Subcutaneous abdominal adipose tissue (tissue), 5 donors: ENCODE results near the gene CELSR1.

Experiments used
- H3K27ac ChIP-seq: one replicate; pipeline ENCODE4 v1.7.0; 2013; ENCODE audit warnings: low read depth, mild to moderate bottlenecking, inconsistent platforms, low read length, moderate library complexity
- H3K27me3 ChIP-seq, 5 donors: one replicate each; pipeline ENCODE4 v1.7.0; 2013; ENCODE audit warnings: low read length in 5 of 5, inconsistent platforms in 1 of 5; ENCODE audit not compliant: control insufficient read depth in 5 of 5, insufficient read depth in 4 of 5
- H3K36me3 ChIP-seq, 5 donors: one replicate each; pipeline ENCODE4 v1.7.0; 2013; ENCODE audit warnings: low read length in 5 of 5; ENCODE audit not compliant: control insufficient read depth in 5 of 5, insufficient read depth in 5 of 5
- H3K4me1 ChIP-seq, 5 donors: one replicate each; pipeline ENCODE4 v1.7.0; 2013; ENCODE audit warnings: low read length in 5 of 5, mild to moderate bottlenecking in 3 of 5, moderate library complexity in 1 of 5; ENCODE audit not compliant: control insufficient read depth in 5 of 5, insufficient read depth in 5 of 5
- H3K4me3 ChIP-seq, 5 donors: one replicate each; pipeline ENCODE4 v1.7.0; 2013; ENCODE audit warnings: low read length in 5 of 5, low read depth in 1 of 5
- H3K9ac ChIP-seq, 5 donors: one replicate each; pipeline ENCODE4 v1.7.0; 2013; ENCODE audit warnings: low read length in 5 of 5, mild to moderate bottlenecking in 4 of 5, moderate library complexity in 3 of 5
- H3K9me3 ChIP-seq, 5 donors: one replicate each; pipeline ENCODE4 v1.7.0; 2013; ENCODE audit warnings: low read length in 5 of 5; ENCODE audit not compliant: control insufficient read depth in 5 of 5
- donor health status: healthy.
- donor health status: healthy.
- donor health status: healthy.
- donor health status: healthy.
- donor health status: healthy.

CELSR1 gene

DNA sequence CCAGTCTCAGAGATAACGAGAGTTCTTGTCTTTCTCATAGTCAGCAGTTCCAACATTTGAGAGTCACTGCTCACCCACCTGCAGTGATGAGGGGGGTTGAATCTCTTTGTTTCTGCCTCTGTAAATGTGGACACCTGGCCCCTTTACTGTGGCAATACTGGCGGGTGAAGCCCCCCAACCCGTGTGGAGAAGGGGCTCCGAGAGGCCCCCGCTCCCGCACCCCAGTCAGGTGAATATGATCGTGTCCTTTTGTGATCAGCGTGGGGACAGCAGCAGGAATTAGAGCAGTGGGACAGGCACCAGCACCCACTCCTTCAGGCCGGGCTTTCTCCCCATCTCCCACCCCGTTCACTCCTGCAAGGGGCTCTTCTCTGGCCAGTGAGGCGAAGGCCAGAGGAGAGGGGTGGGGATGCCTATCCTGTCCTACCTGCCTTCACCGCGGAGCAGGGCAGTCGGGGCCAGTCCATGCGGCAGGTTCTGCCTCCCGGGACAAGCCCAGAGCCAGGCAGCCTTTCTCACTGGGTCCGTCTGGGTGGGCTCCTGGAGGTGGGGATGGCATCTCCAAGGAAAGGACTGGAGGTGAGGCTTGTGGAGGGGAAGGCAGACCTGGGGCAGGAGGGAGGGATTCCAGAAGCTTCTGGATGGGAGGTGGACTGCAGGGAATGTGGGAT, 12.7 kb upstream of the CELSR1 start:
- Histone ChIP-seq H3K9me3 (peaks cover 2 to 13% (median 11%) of the 10 kb centered on the region in 5 donors), H3K27ac (no peak overlapping the region), H3K9ac (no peak overlapping the region), H3K36me3 (no peaks in the 10 kb centered on the region), H3K27me3 (no peaks in the 10 kb centered on the region), H3K4me3 (no peak overlapping the region), H3K4me1 (peaks cover 12 to 45% (median 32%) of the 10 kb centered on the region in 5 donors)

DNA sequence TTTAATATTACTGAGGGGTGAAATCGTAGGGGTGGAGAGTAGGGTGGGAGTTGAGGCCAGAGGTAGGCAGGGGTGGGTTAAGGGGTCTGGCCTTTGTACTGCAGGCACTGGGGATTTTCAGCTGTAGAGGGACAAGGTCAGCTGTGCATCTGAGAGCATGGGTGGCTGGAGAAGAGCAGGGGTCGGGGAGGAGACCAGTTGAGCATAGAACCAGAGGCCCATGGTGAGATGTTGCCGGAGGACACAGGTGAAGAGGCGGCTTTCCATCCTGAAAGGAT, 12.1 kb upstream of the CELSR1 start:
- Histone ChIP-seq H3K9ac (no peak overlapping the region), H3K27ac (no peak overlapping the region), H3K36me3 (no peaks in the 10 kb centered on the region), H3K9me3 (peaks cover 2 to 13% (median 11%) of the 10 kb centered on the region in 5 donors), H3K27me3 (no peaks in the 10 kb centered on the region), H3K4me3 (no peak overlapping the region), H3K4me1 (peaks cover 12 to 49% (median 35%) of the 10 kb centered on the region in 5 donors)

DNA sequence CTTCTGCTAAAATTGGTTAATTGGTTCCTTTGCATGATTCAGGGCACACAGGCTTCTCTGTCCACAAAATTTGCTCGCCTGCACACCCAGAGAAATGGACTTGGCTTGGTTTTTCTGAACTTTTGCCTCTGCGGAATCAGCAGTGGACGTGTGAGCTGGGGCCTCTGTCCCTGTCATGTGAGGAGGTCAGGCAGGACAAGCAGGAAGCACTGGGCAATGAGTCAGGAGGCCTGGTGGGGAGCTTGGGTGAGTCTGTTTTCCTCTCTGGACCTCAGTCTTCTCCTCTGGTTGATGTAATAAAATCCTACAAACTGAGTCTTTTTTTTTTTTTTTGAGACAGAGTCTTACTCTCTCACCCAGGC, 10.4 kb upstream of the CELSR1 start:
- peak overlapping the region in 1 of 5 donors; percentile 4 for H3K9ac ChIP-seq
- peaks cover 12 to 49% (median 35%) of the 10 kb centered on the region in 5 donors for H3K4me1 ChIP-seq

DNA sequence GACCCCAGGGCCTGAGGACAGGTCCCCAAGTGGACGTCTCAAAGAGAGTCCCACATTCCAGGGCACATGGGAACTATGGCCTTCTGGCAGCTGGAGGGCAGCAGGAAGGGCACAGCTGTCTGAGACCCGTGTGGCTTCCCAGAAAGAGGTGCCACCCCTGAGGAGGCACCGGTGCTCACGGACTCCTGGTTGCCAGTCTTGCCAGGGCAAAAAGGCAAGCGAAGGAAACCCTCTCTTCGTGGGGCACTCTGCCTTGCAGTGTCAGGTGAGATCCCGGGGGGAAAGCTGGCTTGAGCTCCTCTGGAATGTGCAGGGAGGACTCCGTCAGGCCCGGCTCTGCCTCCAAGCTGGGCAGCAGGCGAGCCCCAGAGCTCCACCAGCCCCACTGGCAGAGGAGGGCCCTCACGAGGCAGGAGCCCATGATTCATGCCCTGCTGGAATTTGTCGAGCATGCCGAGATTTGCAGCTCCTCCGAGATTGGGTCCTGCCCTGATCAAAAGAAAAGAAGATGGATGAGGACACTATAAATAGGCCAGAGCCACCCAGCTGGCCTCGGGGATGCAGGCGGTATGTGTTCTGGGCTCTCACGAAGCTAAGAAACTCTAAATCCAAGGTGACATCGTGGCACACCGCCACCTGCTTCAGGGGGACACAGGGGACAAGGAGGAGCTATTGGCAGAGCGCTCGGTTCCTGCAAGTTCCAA, 9.9 kb upstream of the CELSR1 start:
- Histone ChIP-seq H3K27ac (peak overlapping the region; percentile 77), H3K27me3 (no peaks in the 10 kb centered on the region), H3K36me3 (no peaks in the 10 kb centered on the region), H3K4me3 (peak overlapping the region in 1 of 5 donors; percentile 17), H3K9me3 (peaks cover under 1 to 2% (median 2%) of the 10 kb centered on the region in 5 donors), H3K9ac (peak overlapping the region in 2 of 5 donors; percentile 18 to 53), H3K4me1 (peaks cover 12 to 49% (median 35%) of the 10 kb centered on the region in 5 donors)

More for the DNA sequence above, 10.4 kb upstream of the CELSR1 start:
- H3K27me3 ChIP-seq: no peaks in the 10 kb centered on the region
- H3K36me3 ChIP-seq: no peaks in the 10 kb centered on the region
- peaks cover 2 to 8% (median 7%) of the 10 kb centered on the region in 5 donors for H3K9me3 ChIP-seq
- peak overlapping the region; percentile 77 for H3K27ac ChIP-seq
- H3K4me3 ChIP-seq: no peak overlapping the region

DNA sequence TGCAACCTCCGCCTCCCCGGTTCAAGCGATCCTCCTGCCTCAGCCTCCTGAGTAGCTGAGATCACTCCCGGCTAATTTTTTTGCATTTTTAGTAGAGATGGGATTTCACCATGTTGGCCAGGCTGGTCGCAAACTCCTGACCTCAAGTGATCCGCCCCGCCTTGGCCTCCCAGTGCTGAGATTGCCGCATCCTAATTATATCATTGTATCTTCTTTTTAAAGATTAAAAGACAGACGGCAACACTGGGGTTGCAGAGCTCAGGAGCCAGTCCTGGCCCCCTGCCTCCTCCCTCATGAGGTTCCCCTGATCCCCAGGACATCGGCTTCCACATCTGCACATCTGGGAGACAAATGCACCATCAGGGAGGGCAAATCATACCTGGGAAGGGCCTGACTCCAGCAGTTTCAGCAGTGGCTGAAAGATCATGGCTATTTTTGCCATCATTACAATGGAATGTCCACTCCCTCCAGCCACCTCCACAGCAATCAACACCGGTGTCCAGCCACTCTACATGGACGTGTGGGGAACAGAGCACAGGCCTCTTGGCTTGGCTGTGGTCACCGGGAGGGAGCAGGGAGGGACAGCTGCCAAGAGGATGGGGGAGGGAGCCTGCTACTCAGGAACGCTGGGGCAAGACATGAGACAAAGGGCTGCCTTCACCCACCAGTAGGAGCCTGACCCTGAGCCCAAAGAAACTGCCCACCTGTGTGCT, 9.2 kb upstream of the CELSR1 start:
- Histone ChIP-seq H3K4me3 (peak overlapping the region in 2 of 5 donors; percentile 17 to 39), H3K27ac (peak overlapping the region; percentile 77), H3K27me3 (no peaks in the 10 kb centered on the region), H3K9ac (peak overlapping the region in 2 of 5 donors; percentile 18 to 53), H3K4me1 (peaks cover 12 to 52% (median 37%) of the 10 kb centered on the region in 5 donors), H3K36me3 (no peaks in the 10 kb centered on the region), H3K9me3 (no peaks in the 10 kb centered on the region)

DNA sequence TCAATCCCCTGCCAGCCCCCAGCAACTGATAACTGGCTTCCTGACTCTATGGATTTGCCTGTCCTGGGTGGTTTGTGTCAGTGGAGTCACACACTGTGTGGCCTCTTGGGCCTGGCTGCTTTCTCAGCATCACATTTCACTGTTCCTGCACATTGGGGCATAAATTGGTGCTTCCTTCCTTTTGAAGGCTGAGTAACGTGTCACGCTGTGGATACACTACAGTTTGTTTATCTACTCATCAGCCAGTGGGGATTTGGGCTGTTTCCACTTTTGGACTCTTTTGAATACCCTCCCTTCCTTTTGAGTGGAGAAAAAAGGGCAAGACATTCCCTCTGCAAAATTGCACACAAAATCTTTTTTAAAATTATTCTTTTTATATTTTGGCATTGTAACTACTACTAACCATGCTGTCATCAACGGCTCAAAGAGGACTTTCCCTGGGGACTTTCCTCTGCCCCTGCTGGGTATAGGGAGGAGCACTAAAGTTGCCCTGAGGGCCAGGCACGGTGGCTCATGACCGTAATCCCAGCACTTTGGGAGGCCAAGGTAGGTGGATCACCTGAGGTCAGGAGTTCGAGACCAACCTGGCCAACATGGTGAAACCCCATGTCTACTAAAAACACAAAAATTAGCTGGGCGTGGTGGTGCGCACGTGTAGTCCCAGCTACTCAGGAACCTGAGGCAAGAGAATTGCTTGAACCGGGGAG, 7.8 kb upstream of the CELSR1 start:
- Histone ChIP-seq H3K9ac (no peak overlapping the region), H3K36me3 (no peaks in the 10 kb centered on the region), H3K4me1 (peaks cover 12 to 52% (median 37%) of the 10 kb centered on the region in 5 donors), H3K9me3 (no peaks in the 10 kb centered on the region), H3K27me3 (peaks cover 0 to 3% (median 0%) of the 10 kb centered on the region in 5 donors), H3K4me3 (no peak overlapping the region), H3K27ac (no peak overlapping the region)

DNA sequence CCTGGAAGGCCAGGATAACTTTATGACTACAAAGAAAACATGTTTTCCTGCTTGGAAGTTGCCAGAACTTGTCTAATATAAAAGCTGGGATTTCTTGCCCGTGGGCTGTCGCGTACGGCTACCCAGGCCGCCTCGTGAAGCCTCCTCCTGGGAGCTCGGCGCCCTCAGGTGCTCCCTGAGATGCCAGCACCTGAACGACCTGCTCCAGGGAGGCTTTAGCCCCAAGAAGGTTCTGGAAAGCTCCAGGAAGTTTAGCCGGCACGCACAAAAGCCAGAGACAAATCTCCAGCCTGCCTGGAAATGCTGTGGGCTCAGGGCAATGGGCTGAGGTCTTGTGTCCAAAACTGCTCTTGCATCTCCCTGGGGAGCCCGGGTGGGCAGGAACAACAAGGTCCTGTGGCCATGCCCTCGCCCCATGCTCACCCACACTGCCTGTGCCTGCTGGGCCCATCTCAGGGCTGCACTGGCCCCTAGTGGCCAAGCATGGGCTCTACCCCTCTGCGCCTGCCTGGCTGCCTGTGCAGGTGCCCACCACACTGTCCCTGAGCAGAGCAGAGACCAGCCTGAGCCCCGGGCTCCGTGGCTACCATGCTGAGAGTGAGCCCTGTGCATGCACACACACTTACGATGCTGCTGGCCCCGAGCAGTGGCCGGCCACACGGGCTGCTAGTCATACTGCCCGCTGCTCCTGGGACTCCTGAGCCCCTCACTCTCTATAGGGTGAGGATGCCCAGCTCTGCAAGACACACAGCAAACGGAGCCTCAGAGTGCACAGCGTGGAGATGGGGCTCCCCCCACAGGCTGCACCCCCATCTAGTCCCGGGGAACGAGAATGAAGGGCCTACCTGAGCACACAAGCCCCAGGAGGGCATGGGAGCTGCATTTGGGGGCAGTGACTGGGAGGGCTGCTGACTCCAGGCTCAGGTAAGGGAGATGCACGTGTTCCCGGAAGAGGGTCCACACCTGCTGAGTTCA, 4.9 kb upstream of the CELSR1 start:
- H3K9ac ChIP-seq: no peak overlapping the region

DNA sequence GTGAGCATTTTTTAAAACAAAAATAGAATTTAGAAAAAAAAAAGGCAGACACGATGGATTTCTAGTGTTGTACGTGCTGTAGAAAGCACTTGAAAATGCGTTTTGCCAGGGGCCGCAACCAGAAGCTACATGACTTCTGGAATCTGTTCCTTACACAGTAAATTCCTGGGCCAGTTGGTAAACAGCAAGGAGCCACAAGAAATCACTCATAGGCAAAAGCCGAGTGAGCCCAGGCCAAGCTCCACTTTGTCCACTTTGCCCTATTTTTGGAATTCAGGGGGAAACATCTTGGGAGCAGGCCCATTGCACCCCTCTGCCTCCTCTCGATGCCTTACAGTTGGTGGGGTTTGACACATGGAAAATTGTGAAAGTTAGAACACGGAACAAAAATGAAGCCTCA, 4.1 kb upstream of the CELSR1 start:
- Histone ChIP-seq H3K9me3 (no peaks in the 10 kb centered on the region), H3K4me3 (no peak overlapping the region), H3K4me1 (peaks cover under 1 to 39% (median 25%) of the 10 kb centered on the region in 5 donors), H3K9ac (no peak overlapping the region), H3K27ac (no peak overlapping the region), H3K27me3 (peaks cover 9 to 22% (median 13%) of the 10 kb centered on the region in 5 donors), H3K36me3 (no peaks in the 10 kb centered on the region)

More for the DNA sequence above, 4.9 kb upstream of the CELSR1 start:
- Histone ChIP-seq H3K27ac (no peak overlapping the region), H3K9me3 (no peaks in the 10 kb centered on the region), H3K4me3 (no peak overlapping the region), H3K36me3 (no peaks in the 10 kb centered on the region), H3K27me3 (peaks cover 6 to 22% (median 13%) of the 10 kb centered on the region in 5 donors), H3K4me1 (peaks cover 7 to 47% (median 33%) of the 10 kb centered on the region in 5 donors)

DNA sequence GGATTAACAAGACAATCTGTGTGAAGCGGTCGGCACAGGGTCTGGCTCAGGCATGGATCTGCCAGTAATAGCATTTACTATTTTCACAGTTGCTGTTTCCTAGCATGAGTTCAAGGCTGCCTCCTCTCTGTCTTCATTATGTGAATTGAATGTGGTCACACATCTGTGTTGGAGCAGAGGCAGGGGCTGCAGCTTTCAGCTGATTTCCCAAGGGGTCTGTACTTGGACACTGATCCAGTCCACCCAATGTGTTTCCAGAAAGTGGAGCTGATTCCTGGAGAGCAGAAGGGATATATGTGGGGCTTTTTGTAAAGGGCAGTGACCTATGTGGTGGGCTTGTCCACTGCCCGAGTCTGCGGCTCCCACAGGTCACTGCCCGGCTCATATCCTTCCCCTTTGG, 3.5 kb upstream of the CELSR1 start:
- peaks cover 0 to 33% (median 23%) of the 10 kb centered on the region in 5 donors for H3K4me1 ChIP-seq
- H3K4me3 ChIP-seq: no peak overlapping the region
- H3K27me3 ChIP-seq: peaks cover 14 to 27% (median 20%) of the 10 kb centered on the region in 5 donors
- no peak overlapping the region for H3K9ac ChIP-seq
- no peaks in the 10 kb centered on the region for H3K9me3 ChIP-seq
- no peak overlapping the region for H3K27ac ChIP-seq
- H3K36me3 ChIP-seq: no peaks in the 10 kb centered on the region
